VCaP (cell line): ENCODE measurements around the gene BAHCC1.
A peak's percentile ranks its signal among the peaks of the same experiment; 100 is the strongest.

Experiments used
- H3K27ac ChIP-seq: fragments of 450-650 bp; 2 replicates; pipeline ENCODE4 v1.5.1; 2017
- TF ChIP-seq, protein P1 (sequence below): fragments of 450-650 bp; conservative IDR thresholded peaks from 2 replicates; pipeline ENCODE4 v1.5.1; 2017; ENCODE audit warnings: mild to moderate bottlenecking, moderate library complexity

BAHCC1 gene

DNA sequence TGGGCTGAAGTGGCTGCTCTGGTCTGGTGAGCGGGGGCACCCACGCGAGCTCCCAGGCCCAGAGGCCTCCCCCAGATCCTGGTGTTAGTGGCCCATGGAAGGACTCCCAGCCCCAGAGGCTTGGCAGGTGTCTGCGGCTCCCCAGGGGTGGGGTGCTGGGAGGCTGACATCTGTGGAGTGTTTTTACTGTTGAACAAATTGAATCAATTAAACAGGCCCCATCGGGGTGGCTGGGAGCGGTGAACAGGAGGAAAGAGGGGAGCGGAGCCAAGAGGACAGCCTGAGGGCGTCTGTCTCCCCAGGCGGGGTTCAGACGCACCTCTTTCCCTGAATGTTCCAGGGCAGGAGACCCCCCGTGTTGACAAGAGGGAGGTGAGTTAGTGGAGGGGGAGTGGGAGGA, 87.4 kb downstream of the BAHCC1 start:
- TF ChIP-seq, protein P1, sequence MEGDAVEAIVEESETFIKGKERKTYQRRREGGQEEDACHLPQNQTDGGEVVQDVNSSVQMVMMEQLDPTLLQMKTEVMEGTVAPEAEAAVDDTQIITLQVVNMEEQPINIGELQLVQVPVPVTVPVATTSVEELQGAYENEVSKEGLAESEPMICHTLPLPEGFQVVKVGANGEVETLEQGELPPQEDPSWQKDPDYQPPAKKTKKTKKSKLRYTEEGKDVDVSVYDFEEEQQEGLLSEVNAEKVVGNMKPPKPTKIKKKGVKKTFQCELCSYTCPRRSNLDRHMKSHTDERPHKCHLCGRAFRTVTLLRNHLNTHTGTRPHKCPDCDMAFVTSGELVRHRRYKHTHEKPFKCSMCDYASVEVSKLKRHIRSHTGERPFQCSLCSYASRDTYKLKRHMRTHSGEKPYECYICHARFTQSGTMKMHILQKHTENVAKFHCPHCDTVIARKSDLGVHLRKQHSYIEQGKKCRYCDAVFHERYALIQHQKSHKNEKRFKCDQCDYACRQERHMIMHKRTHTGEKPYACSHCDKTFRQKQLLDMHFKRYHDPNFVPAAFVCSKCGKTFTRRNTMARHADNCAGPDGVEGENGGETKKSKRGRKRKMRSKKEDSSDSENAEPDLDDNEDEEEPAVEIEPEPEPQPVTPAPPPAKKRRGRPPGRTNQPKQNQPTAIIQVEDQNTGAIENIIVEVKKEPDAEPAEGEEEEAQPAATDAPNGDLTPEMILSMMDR, result no peak
- no peak overlapping the region for H3K27ac ChIP-seq

DNA sequence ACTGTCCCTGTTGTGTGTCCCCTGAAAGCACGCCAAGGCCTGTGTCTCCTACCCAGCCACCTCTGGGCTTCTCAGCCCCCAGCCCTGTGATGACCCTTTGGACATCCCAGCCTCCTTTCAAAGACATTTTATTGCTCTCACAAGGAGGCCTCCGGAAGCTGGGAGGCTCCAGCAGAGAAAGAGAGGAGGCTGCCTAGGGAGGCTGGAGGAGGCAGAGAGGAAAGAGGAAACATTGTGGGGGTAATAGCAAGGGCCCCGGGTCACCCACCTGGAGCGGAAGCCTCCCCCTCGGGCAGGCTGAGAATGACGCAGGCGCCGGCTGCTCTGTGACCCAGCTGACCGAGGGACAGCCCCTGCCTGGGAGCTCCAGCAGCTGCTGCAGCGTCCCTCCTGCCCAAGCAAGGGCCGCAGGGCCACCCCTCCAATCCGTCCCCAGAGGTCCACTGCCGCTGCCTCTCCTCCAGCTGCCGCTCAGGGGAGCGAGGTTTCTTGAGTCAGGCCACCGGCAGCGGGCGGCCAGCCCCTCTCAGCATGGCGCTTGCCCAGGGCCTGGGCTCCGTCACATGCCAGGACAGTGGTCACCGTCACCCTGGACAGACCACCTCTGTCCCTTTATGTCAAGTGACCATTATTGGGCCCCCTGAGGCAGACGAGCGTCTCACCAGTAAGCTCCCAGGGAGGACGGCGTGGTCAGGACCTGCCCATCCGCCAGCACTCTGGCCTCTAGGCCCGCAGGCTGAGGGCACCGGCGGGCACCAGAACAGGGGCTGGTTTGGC, 88.0 kb downstream of the BAHCC1 start:
- H3K27ac ChIP-seq, result peak overlapping the region; percentile 62; the same call in 1 of the 2 replicates
- TF ChIP-seq, protein P1, result no peak

DNA sequence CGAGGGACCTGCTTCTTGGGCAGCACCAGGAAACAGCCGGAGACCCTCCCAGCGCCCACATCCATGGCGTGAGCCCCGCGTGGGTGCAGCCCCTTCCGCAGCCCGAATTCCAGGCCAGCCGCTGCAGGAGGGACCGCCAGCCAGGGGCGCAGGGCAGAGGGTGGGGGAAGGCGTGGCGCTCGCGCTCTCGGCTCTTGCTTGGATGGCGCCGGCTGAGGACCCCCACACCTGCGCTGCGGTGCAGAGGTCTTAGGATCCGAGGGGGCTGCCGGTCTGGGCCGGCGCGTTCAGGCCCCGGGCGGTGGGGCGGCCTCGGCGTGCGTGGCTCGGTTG, 88.6 kb downstream of the BAHCC1 start:
- TF ChIP-seq, protein P1, result no peak
- peak overlapping the region; percentile 62; the same call in 1 of the 2 replicates for H3K27ac ChIP-seq

- H3K27ac ChIP-seq, result peak overlapping the region; percentile 62; the same call in 1 of the 2 replicates
- TF ChIP-seq, protein P1, result peak; percentile 99
Observed at GRCh38 chr17:81484195-81484979, 89.1 kb downstream of the BAHCC1 start.

DNA sequence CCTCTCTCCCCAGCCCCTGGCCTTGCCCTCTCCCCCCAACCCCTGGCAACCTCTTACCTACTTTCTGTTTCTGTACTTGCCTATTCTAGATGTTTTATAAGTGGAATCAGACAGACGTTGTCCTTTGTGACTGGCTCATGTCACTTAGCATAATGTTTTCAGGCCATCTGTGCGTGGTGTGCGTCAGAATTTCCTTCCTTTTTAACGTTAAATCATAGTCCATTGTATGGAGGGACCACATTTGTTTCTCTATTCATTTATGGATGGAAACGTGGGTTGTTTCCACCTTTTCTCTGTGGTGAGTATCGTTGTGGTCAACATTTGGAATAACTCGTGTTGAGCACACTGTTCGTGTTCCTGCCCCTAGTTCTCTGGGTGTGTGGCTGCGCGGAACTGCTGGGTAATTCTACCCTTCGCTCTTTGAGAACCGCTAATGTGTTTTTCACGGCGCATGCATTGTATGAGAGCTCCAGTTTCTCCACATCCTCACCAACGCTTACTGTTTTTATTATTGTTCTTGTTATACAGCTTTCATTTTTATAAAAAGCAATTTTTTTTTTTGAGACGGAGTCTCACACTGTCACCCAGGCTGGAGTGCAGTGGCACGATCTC, 91.0 kb downstream of the BAHCC1 start:
- H3K27ac ChIP-seq, result no peak overlapping the region
- TF ChIP-seq, protein P1, result no peak

DNA sequence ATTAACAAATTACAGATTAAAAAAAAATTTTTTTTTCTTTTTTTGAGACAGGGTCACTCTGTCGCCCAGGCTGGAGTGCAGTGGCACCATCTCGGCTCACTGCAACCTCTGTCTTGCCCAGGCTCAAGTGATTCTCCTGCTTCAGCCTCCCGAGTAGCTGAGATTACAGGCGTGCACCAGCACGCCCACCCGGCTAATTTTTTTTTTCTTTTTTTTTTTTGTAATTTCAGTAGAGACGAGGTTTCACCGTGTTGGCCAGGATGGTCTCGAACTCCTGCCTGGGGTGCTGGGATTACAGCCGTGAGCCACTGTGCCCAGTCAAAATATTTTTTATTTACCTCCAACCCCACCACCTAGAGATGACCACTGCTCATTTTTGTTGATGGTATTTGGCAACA, 91.8 kb downstream of the BAHCC1 start:
- peak overlapping the region; percentile 97; the same call in 1 of the 2 replicates for H3K27ac ChIP-seq
- TF ChIP-seq, protein P1, result no peak
